ENCODE data around the gene SGSH. TPM values are rescaled to one million over a fixed set of nuclear protein-coding genes. Genes with fewer than 3 reads are reported as not detected.

SGSH gene
- polyA plus RNA-seq: 0.81 and 1.1 TPM in 2 replicates

DNA sequence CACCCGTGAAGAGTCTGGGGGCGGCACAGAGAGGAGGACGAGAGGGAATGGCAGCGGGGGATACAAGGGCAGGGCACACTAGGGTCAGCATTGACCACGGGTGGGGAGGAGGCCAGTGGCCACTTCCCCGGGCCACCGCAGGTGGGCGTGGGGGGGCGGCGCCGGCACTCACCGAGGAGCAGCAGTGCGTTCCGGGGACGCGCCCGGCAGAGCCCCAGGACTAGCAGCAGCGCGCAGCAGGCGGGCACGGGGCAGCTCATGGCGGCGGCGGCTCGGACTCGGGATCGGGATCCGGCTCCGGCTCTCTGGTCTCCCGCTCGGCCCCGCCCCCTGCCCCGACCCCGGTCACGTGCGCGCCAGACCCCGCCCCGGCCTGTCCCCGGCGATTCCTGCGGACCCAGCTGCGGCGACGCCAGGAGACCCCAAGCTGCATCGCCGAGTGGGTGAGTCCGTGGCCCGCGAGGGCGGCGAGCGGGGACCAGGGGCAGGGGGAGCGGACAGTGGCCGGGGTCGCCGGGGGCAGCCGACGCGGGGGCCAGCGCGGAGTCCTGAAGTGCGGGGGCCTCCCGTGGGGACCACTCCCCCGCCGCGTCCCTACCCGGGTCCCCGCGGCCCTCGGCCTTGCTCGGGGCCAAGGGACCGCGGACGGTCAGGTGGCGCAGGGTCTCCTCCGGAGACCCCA lies at the start of gene SGSH, which contains the start of gene SLC26A11:
TSS of gene SGSH (minus strand) at position 280 of the 682 bp plus-strand sequence. CDS start at position 260, 20 bp downstream.
TSS of gene SLC26A11 (plus strand) at position 374 of the 682 bp plus-strand sequence. CDS start 1,134 bp downstream, outside the sequence.

GRCh38 chr17:80260791-80261158 lies 40.6 kb upstream of the SGSH start, which contains the start of gene RNF213:
Gene RNF213, plus strand, starts transcription at chr17:80260852. Its CDS starts 2,830 bp downstream, at chr17:80263682.

DNA sequence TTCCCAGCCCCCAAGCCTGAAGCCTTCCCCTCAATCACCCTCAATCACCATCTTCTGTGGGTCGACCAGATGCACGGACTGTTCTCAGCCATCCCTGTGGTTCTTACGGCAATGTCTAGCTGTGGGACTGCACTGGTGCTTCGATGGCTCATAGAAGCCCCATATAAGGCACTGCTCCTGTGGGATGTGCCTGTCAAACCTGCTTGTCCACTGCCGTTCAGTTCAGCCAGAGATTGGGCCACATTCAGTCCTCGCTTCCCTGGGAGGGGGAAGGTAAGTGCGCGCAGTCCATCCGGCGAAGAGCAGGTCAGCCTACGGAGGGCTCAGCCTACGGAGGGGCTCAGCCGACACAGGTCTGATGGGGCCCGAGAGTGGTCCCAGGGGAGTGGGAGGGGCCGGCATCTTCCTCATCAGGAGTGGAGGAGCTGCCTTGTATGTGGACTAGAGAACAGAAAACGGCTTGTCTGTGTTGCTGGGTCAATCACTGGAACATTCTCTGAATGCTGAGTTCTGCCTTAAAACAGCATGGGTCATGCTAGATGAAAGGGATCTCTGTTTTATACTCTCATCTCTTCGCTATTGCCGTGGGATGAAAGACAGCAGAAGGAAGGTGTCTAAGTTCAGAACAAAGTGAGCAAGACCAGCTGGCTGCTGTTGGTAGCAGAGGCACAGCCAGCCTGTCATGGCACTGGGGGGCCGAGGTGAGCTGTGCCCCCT lies 50.2 kb downstream of the SGSH start, which contains the start of gene CARD14:
TSS of gene CARD14 (plus strand) at position 247 of the 717 bp plus-strand sequence. CDS start 11,409 bp downstream, outside the sequence.

Other genes with a start within 250 kb of the SGSH start
- 0.69 and 2.8 TPM in 2 replicates for gene TBC1D16, start 184.5 kb downstream of the SGSH start, polyA plus RNA-seq
- gene CCDC40, start 183.7 kb downstream of the SGSH start, polyA plus RNA-seq: 0.73 and 1.5 TPM in 2 replicates
- 1.2 and 2.6 TPM in 2 replicates for gene GAA, start 118.8 kb downstream of the SGSH start, polyA plus RNA-seq
- gene EIF4A3, start 73.2 kb downstream of the SGSH start, polyA plus RNA-seq: 52.2 and 52.4 TPM in 2 replicates
- gene CARD14, start 50.3 kb downstream of the SGSH start, polyA plus RNA-seq: 0.66 TPM in 1 of 2 replicates, not detected in the other
- gene SLC26A11, start 94 bp upstream of the SGSH start, polyA plus RNA-seq: 0.14 and 0.55 TPM in 2 replicates
- 2.6 and 2.9 TPM in 2 replicates for gene RNF213, start 40.5 kb upstream of the SGSH start, polyA plus RNA-seq
- gene ENDOV, start 194.8 kb upstream of the SGSH start, polyA plus RNA-seq: 5.9 and 9.2 TPM in 2 replicates

Measured in Purkinje cell (primary cell).